Measurements from ENCODE around the gene DUSP28. TPM values are rescaled to one million over a fixed set of nuclear protein-coding genes. Genes with fewer than 3 reads are reported as not detected.

Gene DUSP28
- total RNA-seq, 1 experiment from 2014 or later = 10.9 TPM

DNA sequence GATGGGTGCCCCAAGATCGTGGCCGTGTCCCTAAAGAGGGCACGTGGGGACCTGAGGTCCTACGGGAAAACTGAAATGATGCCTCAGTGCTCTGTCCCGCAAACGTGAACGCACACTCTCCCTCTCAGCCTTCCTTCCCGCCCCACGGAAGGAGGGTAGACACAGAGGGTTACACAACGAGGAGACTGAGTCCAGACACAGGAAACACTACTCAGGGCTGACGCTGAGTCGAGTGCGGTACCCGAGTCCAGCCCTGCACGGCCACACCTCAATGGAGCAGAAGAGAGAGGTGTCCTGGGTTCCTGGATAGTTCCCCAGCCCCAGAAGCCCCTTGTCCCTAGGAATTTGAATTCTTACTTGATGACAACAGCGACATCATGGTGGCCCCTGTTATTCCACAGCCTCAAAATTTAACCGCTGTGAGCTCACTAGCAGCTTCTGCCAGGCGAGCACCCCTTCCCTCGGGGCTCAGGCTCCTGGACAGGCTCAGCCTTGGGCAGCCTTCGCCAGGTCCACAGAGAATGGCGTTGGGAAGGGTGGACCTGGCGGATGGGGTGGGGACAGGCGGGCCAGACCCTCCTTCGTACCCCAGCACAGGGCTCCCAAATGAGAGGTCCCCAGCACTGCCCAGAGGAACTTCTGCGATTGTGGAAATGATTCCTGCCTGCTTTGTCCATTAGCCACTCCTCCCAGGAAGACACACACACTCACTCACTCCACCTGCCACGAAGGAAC lies 7.1 kb downstream of the DUSP28 start:
- intact Hi-C loops (cut with micrococcal nuclease; ENCODE audit: unreplicated experiment) = loop anchor here (5.0 to 10.0 kb wide), 7 partner anchors 55 to 503 kb away; partner anchors contain the start of gene GPC1
- DNase-seq = no peak
- CTCF ChIA-PET = interaction anchor here (2.3 to 2.8 kb wide), 3 partner anchors 13 to 53 kb away, joined by 15 to 34 read pairs (median 22); partner anchors contain the start of gene CAPN10

DNA sequence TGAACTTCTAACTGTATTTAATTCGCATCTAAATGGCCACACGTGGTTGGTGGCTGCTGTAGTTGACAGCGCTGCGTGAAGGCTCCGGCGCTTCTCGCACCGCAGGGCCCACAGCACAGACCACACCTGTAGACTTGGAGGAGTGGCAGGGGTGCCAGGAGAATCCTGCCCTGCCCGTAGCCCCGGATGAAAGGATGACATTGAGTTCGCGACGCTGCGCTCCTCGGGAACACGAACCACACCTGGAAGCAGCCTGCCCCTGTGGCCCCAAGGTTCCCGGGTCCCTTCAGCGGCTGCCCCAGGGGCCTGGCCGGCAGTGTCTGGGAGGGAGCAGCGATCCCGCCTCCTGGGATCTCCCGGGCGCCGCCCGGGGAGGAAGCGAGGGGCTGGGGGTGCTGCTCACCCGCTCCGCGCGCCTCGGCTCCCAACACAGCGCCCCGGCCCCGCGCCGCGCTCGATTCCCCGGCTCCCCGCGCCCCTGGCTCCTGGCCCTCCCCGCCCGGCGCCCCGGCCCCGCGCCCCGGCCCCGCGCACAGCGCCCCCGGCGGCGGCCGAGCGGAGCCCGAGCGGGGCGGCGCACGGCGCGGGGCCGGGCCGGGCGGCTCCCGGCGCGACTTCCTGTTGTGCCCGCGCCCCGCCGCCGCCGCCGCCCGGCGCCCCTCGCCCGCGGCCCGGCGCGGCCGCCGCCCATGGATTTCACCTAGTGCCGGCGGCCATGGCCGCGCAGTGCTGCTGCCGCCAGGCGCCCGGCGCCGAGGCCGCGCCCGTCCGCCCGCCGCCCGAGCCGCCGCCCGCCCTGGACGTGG lies 7.9 kb downstream of the DUSP28 start, which contains the start of gene RNPEPL1:
RNPEPL1 (plus strand) TSS at position 613 of the 806 bp plus-strand sequence; CDS start at position 716, 103 bp downstream.
- intact Hi-C loops (cut with micrococcal nuclease; ENCODE audit: unreplicated experiment) = loop anchor here (5.0 to 10.0 kb wide), 7 partner anchors 56 to 503 kb away; partner anchors contain the start of gene GPC1
- no peaks in the 10 kb centered on the region for H3K9me2 ChIP-seq (ENCODE audit: insufficient read depth)
- CTCF ChIA-PET = no interaction called here
- peak; percentile 53 to 62 for DNase-seq
- peaks cover 57% of the 10 kb centered on the region for H3K4me1 ChIP-seq (replicated peaks; ENCODE audit: insufficient read depth)
- no TSS peak for BruUV-seq (replicated peaks)
- POLR2A ChIA-PET (ENCODE audit: unreplicated experiment) = no interaction called here
- peaks cover 58% of the 10 kb centered on the region for H3K79me2 ChIP-seq (ENCODE audit: low read depth)
- H3K9me3 ChIP-seq (ENCODE audit: insufficient read depth, low read depth) = no peaks in the 10 kb centered on the region
- peak within 1 kb of the TSS; percentile 77 for H2AFZ ChIP-seq
- peak within 1 kb of the TSS; percentile 99 for H3K4me2 ChIP-seq
- peaks cover 37% of the 10 kb centered on the region for H4K20me1 ChIP-seq (ENCODE audit: insufficient read depth)
- H3K36me3 ChIP-seq (ENCODE audit: low read depth) = 0 out of 2 replicates have a peak, but pooled peaks cover 6% of the 10 kb centered on the region
- TF ChIP-seq, protein P1, sequence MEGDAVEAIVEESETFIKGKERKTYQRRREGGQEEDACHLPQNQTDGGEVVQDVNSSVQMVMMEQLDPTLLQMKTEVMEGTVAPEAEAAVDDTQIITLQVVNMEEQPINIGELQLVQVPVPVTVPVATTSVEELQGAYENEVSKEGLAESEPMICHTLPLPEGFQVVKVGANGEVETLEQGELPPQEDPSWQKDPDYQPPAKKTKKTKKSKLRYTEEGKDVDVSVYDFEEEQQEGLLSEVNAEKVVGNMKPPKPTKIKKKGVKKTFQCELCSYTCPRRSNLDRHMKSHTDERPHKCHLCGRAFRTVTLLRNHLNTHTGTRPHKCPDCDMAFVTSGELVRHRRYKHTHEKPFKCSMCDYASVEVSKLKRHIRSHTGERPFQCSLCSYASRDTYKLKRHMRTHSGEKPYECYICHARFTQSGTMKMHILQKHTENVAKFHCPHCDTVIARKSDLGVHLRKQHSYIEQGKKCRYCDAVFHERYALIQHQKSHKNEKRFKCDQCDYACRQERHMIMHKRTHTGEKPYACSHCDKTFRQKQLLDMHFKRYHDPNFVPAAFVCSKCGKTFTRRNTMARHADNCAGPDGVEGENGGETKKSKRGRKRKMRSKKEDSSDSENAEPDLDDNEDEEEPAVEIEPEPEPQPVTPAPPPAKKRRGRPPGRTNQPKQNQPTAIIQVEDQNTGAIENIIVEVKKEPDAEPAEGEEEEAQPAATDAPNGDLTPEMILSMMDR (conservative IDR thresholded peaks at IDR 0.05) = 0 out of 2 replicates have a peak, but pooled peaks have one; percentile 26
- no peak for TF ChIP-seq EZH2 (IDR thresholded peaks at IDR 0.05; ENCODE audit: low read depth)
- peaks cover 26% of the 10 kb centered on the region for H3F3A ChIP-seq (ENCODE audit: insufficient read depth, low read depth)
- H3K27me3 ChIP-seq (ENCODE audit: insufficient read depth, low read depth) = no peaks in the 10 kb centered on the region
- H3K27ac ChIP-seq = peak within 1 kb of the TSS; percentile 20
- H3K4me3 ChIP-seq = peak within 1 kb of the TSS; percentile 81

More for the DNA sequence above, 7.1 kb downstream of the DUSP28 start:
- H3K27me3 ChIP-seq (ENCODE audit: insufficient read depth, low read depth) = no peaks in the 10 kb centered on the region
- peaks cover 65% of the 10 kb centered on the region for H3K4me1 ChIP-seq (replicated peaks; ENCODE audit: insufficient read depth)
- H3K36me3 ChIP-seq (ENCODE audit: low read depth) = peaks cover 11% of the 10 kb centered on the region; the same call in 1 of the 2 replicates
- POLR2A ChIA-PET (ENCODE audit: unreplicated experiment) = interaction anchor here (0.7 to 1.8 kb wide), 2 partner anchors 13 to 542 kb away, joined by 10 to 24 read pairs; partner anchors contain the start of gene NDUFA10
- TSS peak; percentile 20 for BruUV-seq (replicated peaks)
- peaks cover 33% of the 10 kb centered on the region for H3F3A ChIP-seq (ENCODE audit: insufficient read depth, low read depth)
- TF ChIP-seq, protein P1 (conservative IDR thresholded peaks at IDR 0.05) = no peak
- TF ChIP-seq EZH2 (IDR thresholded peaks at IDR 0.05; ENCODE audit: low read depth) = no peak
- no peaks in the 10 kb centered on the region for H3K9me2 ChIP-seq (ENCODE audit: insufficient read depth)
- H4K20me1 ChIP-seq (ENCODE audit: insufficient read depth) = peaks cover 30% of the 10 kb centered on the region
- peak overlapping the region; percentile 44 for H3K27ac ChIP-seq
- H3K79me2 ChIP-seq (ENCODE audit: low read depth) = peaks cover 66% of the 10 kb centered on the region
- H3K4me3 ChIP-seq = peak overlapping the region; percentile 67
- H3K4me2 ChIP-seq = peak overlapping the region; percentile 99
- no peaks in the 10 kb centered on the region for H3K9me3 ChIP-seq (ENCODE audit: insufficient read depth, low read depth)
- peak overlapping the region; percentile 77 for H2AFZ ChIP-seq
